H9 (cell line): ENCODE data around the gene TOM1L2. TPM values are rescaled to one million over a fixed set of nuclear protein-coding genes. Genes with fewer than 3 reads are reported as not detected.

Experiments used
- DNase-seq: peaks from one replicate; pipeline ENCODE4 v3.0.0-alpha.2; 2017
- H2AFZ ChIP-seq: one replicate; pipeline ENCODE4 v1.6.1; 2013; ENCODE audit warnings: mild to moderate bottlenecking, low read length, control low read depth, moderate library complexity
- H2AK5ac ChIP-seq: 2 replicates; pipeline ENCODE4 v1.6.1; 2013; ENCODE audit warnings: low read length, control low read depth, mixed read lengths; ENCODE audit not compliant: insufficient read length
- H2BK120ac ChIP-seq: one replicate; pipeline ENCODE4 v1.6.1; 2013; ENCODE audit warnings: low read depth, mild to moderate bottlenecking, low read length, control low read depth, inconsistent platforms; ENCODE audit not compliant: poor library complexity, severe bottlenecking
- H2BK12ac ChIP-seq: 2 replicates; pipeline ENCODE4 v1.6.1; 2013; ENCODE audit warnings: low read length, control low read depth, mixed read lengths, low read depth; ENCODE audit not compliant: insufficient read length
- H2BK15ac ChIP-seq: 2 replicates; pipeline ENCODE4 v1.6.1; 2013; ENCODE audit warnings: low read depth, low read length, control low read depth
- H2BK20ac ChIP-seq: one replicate; pipeline ENCODE4 v1.6.1; 2013; ENCODE audit warnings: low read depth, mild to moderate bottlenecking, low read length, control low read depth, inconsistent platforms; ENCODE audit not compliant: poor library complexity, severe bottlenecking
- H2BK5ac ChIP-seq: 2 replicates; pipeline ENCODE4 v1.6.1; 2013; ENCODE audit warnings: low read length, control low read depth, mixed read lengths; ENCODE audit not compliant: insufficient read length
- H3K14ac ChIP-seq: 2 replicates; pipeline ENCODE4 v1.6.1; 2013; ENCODE audit warnings: low read length, control low read depth; ENCODE audit not compliant: insufficient read depth
- H3K18ac ChIP-seq: 2 replicates; pipeline ENCODE4 v1.6.1; 2013; ENCODE audit warnings: low read depth, mild to moderate bottlenecking, mixed read lengths, low read length, control low read depth; ENCODE audit not compliant: insufficient read length
- H3K23ac ChIP-seq: 2 replicates; pipeline ENCODE4 v1.6.1; 2013; ENCODE audit warnings: low read length, control low read depth, mixed read lengths, low read depth; ENCODE audit not compliant: insufficient read length
- H3K23me2 ChIP-seq: 2 replicates; pipeline ENCODE4 v1.6.1; 2013; ENCODE audit warnings: low read depth, mild to moderate bottlenecking, mixed read lengths, low read length, control low read depth; ENCODE audit not compliant: insufficient read length, poor library complexity, severe bottlenecking
- H3K27ac ChIP-seq: 2 replicates; pipeline ENCODE4 v1.5.1; 2013; ENCODE audit warnings: low read length, control low read depth, mixed read lengths, low read depth; ENCODE audit not compliant: insufficient read length
- H3K27me3 ChIP-seq: 2 replicates; pipeline ENCODE4 v1.6.1; 2013; ENCODE audit warnings: low read length, control low read depth, inconsistent platforms; ENCODE audit not compliant: insufficient read depth
- H3K4ac ChIP-seq: 2 replicates; pipeline ENCODE4 v1.6.1; 2013; ENCODE audit warnings: low read depth, mild to moderate bottlenecking, control low read depth, inconsistent platforms, low read length, moderate library complexity
- H3K4me1 ChIP-seq: 2 replicates; pipeline ENCODE4 v1.6.1; 2013; ENCODE audit warnings: low read length, control low read depth, inconsistent platforms; ENCODE audit not compliant: insufficient read depth
- H3K4me2 ChIP-seq: 2 replicates; pipeline ENCODE4 v1.6.1; 2013; ENCODE audit warnings: low read length, control low read depth, mixed read lengths; ENCODE audit not compliant: insufficient read length, insufficient read depth
- H3K56ac ChIP-seq: 2 replicates; pipeline ENCODE4 v1.6.1; 2013; ENCODE audit warnings: low read depth, mild to moderate bottlenecking, mixed read lengths, low read length, control low read depth; ENCODE audit not compliant: insufficient read length
- H3K79me1 ChIP-seq: 2 replicates; pipeline ENCODE4 v1.6.1; 2013; ENCODE audit warnings: low read depth, mild to moderate bottlenecking, moderate library complexity, low read length, control low read depth, inconsistent platforms; ENCODE audit not compliant: insufficient read depth, poor library complexity, severe bottlenecking
- H3K79me2 ChIP-seq: 2 replicates; pipeline ENCODE4 v1.6.1; 2013; ENCODE audit warnings: low read length, control low read depth, inconsistent platforms; ENCODE audit not compliant: insufficient read depth
- H3K9ac ChIP-seq: 2 replicates; pipeline ENCODE4 v1.6.1; 2013; ENCODE audit warnings: low read length, control low read depth, mixed read lengths; ENCODE audit not compliant: insufficient read length; ENCODE audit errors: extremely low read depth
- H3K9me3 ChIP-seq: one replicate; pipeline ENCODE4 v1.6.1; 2013; ENCODE audit warnings: low read depth, low read length, inconsistent platforms; ENCODE audit not compliant: control insufficient read depth
- H3T11ph ChIP-seq: one replicate; pipeline ENCODE4 v1.6.1; 2013; ENCODE audit warnings: mild to moderate bottlenecking, low read length, control low read depth, inconsistent platforms
- H4K20me1 ChIP-seq: one replicate; pipeline ENCODE4 v1.6.1; 2013; ENCODE audit not compliant: control insufficient read depth, insufficient read length, insufficient read depth
- H4K5ac ChIP-seq: 2 replicates; pipeline ENCODE4 v1.6.1; 2013; ENCODE audit warnings: low read depth, mild to moderate bottlenecking, mixed read lengths, low read length, control low read depth; ENCODE audit not compliant: insufficient read length
- H4K8ac ChIP-seq: replicated peaks from 2 replicates; pipeline ENCODE4 v1.6.1; 2013; ENCODE audit warnings: low read length, control low read depth, mixed read lengths, low read depth; ENCODE audit not compliant: insufficient read length
- H4K91ac ChIP-seq: 2 replicates; pipeline ENCODE4 v1.6.1; 2013; ENCODE audit warnings: low read depth, mild to moderate bottlenecking, moderate library complexity, mixed read lengths, low read length, control low read depth; ENCODE audit not compliant: insufficient read length
- H3K27ac Mint-ChIP-seq, 3 experiments: 2 replicates in 2 of 3; 3 replicates in 1 of 3; pipeline ENCODE4 v1.8.0; 2020 to 2021; ENCODE audit warnings: mixed read lengths in 3 of 3, mild to moderate bottlenecking in 1 of 3, moderate library complexity in 1 of 3
- H3K27me3 Mint-ChIP-seq: 2 replicates; pipeline ENCODE4 v1.8.0; 2021; ENCODE audit warnings: low read depth, mild to moderate bottlenecking, moderate library complexity, mixed read lengths
- H3K36me3 Mint-ChIP-seq, 3 experiments: 2 replicates in 2 of 3; 3 replicates in 1 of 3; pipeline ENCODE4 v1.8.0; 2020 to 2021; ENCODE audit warnings: low read depth in 3 of 3, mixed read lengths in 3 of 3; ENCODE audit not compliant: insufficient read depth in 1 of 3
- H3K4me1 Mint-ChIP-seq, 2 experiments: 2 replicates each; pipeline ENCODE4 v1.8.0; 2020; ENCODE audit warnings: mixed read lengths in 2 of 2
- H3K4me3 Mint-ChIP-seq, 2 experiments: 2 replicates in 1 of 2; 3 replicates in 1 of 2; pipeline ENCODE4 v1.8.0; 2020 to 2021; ENCODE audit warnings: mild to moderate bottlenecking in 2 of 2, mixed read lengths in 2 of 2, moderate library complexity in 1 of 2
- H3K9me3 Mint-ChIP-seq, 2 experiments: 2 replicates in 1 of 2; 3 replicates in 1 of 2; pipeline ENCODE4 v1.8.0; 2020; ENCODE audit warnings: mild to moderate bottlenecking in 2 of 2, mixed read lengths in 2 of 2, moderate library complexity in 1 of 2
- WGBS: extraction: QIAGEN DNeasy Blood & Tissue Kit; methylation state at CpG from one replicate; pipeline ENCODE4 v1.1.7; 2013; ENCODE audit warnings: missing lambda C conversion rate, low lambda C conversion rate, mixed read lengths; ENCODE audit not compliant: insufficient read length; ENCODE audit errors: extremely low coverage; 5-methylcytosine and 5-hydroxymethylcytosine counted together
- total RNA-seq: library from RNA; stranded (reverse); gene quantifications from 2 replicates; pipeline ENCODE4 v1.2.1, GENCODE V29; 2021
- TF ChIP-seq, protein P1 (sequence below): fragments of 200-600 bp; sonication (generic); conservative IDR thresholded peaks from 3 replicates; pipeline ENCODE4 v1.8.0; 2021; ENCODE audit warnings: antibody characterized with exemption, mild to moderate bottlenecking

TOM1L2 gene
- total RNA-seq, 1 experiment from 2014 or later: 4.6 TPM

DNA sequence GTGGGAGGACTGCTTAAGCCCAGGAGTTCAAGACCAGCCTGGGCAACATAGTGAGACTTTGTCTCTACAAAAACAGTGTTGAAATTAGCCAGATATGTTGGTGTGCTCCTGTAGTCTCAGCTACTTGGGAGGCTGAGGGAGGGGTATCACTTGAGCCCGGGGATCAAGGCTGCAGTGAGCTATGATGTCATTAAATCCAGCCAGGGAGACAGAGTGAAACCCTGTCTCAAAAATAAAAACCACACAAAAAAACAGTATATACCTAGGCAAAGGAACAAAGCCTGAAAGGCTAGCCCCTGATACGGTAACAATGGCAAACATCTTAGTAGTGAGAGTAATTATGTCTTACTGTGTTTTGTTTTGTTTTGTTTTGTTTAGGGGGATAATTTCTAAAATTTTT lies 38.0 kb downstream of the TOM1L2 start:
- no peak overlapping the region for H3K27ac ChIP-seq
- H2BK15ac ChIP-seq: no peak overlapping the region
- Mint-ChIP-seq H3K27me3 (no peaks in the 10 kb centered on the region; the same call in 1 of the 2 replicates), H3K27ac (no peak overlapping the region), H3K9me3 (no peaks in the 10 kb centered on the region), H3K36me3 (no peaks in the 10 kb centered on the region), H3K4me3 (no peak overlapping the region), H3K4me1 (peaks cover 5 to 10% of the 10 kb centered on the region in 2 experiments; a peak in 3 of 4 replicates)
- H3K56ac ChIP-seq: no peak overlapping the region
- H3K4me1 ChIP-seq: no peaks in the 10 kb centered on the region
- no peak overlapping the region for H4K8ac ChIP-seq
- H3T11ph ChIP-seq: no peak overlapping the region
- TF ChIP-seq, protein P1, sequence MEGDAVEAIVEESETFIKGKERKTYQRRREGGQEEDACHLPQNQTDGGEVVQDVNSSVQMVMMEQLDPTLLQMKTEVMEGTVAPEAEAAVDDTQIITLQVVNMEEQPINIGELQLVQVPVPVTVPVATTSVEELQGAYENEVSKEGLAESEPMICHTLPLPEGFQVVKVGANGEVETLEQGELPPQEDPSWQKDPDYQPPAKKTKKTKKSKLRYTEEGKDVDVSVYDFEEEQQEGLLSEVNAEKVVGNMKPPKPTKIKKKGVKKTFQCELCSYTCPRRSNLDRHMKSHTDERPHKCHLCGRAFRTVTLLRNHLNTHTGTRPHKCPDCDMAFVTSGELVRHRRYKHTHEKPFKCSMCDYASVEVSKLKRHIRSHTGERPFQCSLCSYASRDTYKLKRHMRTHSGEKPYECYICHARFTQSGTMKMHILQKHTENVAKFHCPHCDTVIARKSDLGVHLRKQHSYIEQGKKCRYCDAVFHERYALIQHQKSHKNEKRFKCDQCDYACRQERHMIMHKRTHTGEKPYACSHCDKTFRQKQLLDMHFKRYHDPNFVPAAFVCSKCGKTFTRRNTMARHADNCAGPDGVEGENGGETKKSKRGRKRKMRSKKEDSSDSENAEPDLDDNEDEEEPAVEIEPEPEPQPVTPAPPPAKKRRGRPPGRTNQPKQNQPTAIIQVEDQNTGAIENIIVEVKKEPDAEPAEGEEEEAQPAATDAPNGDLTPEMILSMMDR: no peak
- H3K9ac ChIP-seq: no peak overlapping the region
- no peak overlapping the region for H2BK12ac ChIP-seq
- no peak overlapping the region for H2BK120ac ChIP-seq
- DNase-seq: no peak
- H3K9me3 ChIP-seq: no peaks in the 10 kb centered on the region
- H3K18ac ChIP-seq: no peak overlapping the region
- H3K79me2 ChIP-seq: no peaks in the 10 kb centered on the region
- no peak overlapping the region for H3K14ac ChIP-seq
- no peak overlapping the region for H4K5ac ChIP-seq
- no peaks in the 10 kb centered on the region for H3K23me2 ChIP-seq
- H3K79me1 ChIP-seq: no peaks in the 10 kb centered on the region
- no peak overlapping the region for H3K4ac ChIP-seq
- H3K27me3 ChIP-seq: no peaks in the 10 kb centered on the region
- no peak overlapping the region for H3K23ac ChIP-seq
- H4K91ac ChIP-seq: no peak overlapping the region
- no CpG with 5 or more reads among the region's 2 CpGs for WGBS
- no peaks in the 10 kb centered on the region for H4K20me1 ChIP-seq
- no peak overlapping the region for H2AK5ac ChIP-seq
- no peak overlapping the region for H2BK5ac ChIP-seq
- no peak overlapping the region for H3K4me2 ChIP-seq
- H2BK20ac ChIP-seq: no peak overlapping the region
- H2AFZ ChIP-seq: no peak overlapping the region
